ENCODE data around the gene PARVA.

- TF ChIP-seq, protein P1, sequence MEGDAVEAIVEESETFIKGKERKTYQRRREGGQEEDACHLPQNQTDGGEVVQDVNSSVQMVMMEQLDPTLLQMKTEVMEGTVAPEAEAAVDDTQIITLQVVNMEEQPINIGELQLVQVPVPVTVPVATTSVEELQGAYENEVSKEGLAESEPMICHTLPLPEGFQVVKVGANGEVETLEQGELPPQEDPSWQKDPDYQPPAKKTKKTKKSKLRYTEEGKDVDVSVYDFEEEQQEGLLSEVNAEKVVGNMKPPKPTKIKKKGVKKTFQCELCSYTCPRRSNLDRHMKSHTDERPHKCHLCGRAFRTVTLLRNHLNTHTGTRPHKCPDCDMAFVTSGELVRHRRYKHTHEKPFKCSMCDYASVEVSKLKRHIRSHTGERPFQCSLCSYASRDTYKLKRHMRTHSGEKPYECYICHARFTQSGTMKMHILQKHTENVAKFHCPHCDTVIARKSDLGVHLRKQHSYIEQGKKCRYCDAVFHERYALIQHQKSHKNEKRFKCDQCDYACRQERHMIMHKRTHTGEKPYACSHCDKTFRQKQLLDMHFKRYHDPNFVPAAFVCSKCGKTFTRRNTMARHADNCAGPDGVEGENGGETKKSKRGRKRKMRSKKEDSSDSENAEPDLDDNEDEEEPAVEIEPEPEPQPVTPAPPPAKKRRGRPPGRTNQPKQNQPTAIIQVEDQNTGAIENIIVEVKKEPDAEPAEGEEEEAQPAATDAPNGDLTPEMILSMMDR (IDR thresholded peaks at IDR 0.05; ENCODE audit: low read depth, low read length, poor library complexity, severe bottlenecking) = no peak
- no peak for TF ChIP-seq EZH2phosphoT487 (IDR thresholded peaks at IDR 0.05; ENCODE audit: borderline replicate concordance, low read length)
Observed at GRCh38 chr11:12377824-12378593, 638 bp downstream of the PARVA start.
